HUDEP-2 (cell line): Measurements from ENCODE around the gene PCCA.
"Not testable (repeated sequence)": the region's sequence is repeated elsewhere in the genome, so short reads cannot be mapped to it uniquely, and the experiment has no call there.

ENCODE experiments used
- DNase-seq, 76 experiments: peaks; one replicate each; lab custom pipeline; 2025; ENCODE audit not compliant: unreplicated experiment in 76 of 76; lab: John Stamatoyannopoulos, UW

The PCCA gene

DNA sequence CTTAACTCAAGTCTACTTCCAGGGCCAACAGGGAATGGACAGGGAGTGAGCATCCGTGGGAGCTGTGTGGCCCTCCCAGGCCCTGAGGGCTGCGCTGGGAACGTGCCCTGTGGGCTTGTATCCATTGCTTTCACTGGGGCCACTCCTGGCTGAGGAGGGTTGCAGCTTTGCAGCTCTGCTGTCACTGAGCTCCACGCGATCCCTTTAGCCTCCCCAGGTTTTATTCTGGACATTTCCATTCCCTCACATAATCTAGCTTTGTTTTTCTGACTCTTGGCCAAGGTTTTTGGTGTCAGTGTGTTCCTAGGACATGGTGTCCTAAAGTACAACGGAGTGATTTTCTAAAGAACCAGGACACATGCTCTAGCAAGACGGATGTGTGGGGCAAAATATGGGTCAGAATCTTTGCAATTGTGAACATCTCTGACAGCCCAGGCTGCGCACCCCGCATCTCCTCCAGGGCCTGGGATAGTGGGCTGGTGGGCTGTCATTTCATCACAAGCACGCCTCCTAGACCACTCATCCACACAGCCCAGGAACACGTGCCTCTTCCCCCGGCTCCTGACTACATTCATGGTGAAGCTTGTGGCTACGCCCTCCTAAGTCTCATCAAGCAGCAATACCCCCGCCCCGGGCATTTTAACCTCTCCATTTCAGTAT, 471.7 kb downstream of the PCCA start:
- DNase-seq, result no peak

DNA sequence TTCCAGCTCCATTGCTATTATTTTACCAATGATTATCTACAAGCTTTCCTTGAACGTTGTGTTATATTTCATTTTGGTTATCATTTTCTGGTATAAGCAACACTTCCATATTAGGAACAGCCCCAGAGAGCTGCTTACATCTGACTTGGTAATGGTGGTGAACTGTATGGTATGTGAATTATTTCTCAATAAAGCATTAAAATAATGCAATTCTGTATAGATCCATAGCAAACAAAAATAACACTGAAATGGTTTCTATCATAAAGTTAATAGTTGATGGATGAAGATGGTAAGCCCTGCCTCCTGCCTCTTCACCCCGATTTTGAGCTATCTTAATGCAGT, 472.2 kb downstream of the PCCA start:
- DNase-seq, result no peak

DNA sequence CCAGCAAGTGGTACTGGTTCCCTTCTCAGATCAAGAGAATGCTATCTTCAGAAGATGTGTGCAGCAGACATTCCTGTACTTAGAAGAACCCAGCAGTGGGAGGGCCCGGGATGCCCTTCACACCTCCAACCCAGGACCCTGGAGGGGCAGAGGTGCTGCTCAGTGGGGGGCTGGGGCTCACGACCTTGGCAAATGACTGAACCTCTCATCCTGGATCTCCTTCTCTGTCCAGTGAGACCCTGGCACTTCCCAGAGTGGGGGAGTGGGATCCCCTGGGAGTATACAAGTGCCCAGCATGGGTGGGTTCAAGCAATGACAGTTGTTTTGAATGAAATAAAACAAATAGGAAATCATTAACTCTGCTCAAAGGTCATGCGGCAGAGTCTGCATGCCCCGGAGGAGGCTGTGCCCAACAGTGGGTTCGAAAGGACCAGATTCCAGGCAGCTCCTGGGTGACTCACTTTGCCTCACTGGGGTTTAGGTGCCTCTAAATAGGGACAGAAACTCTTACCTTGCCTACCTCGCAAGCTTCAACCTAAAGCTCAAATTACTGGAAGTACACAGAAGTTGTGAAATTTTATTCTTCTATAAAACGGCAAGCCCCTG, 472.8 kb downstream of the PCCA start:
- no peak for DNase-seq

DNA sequence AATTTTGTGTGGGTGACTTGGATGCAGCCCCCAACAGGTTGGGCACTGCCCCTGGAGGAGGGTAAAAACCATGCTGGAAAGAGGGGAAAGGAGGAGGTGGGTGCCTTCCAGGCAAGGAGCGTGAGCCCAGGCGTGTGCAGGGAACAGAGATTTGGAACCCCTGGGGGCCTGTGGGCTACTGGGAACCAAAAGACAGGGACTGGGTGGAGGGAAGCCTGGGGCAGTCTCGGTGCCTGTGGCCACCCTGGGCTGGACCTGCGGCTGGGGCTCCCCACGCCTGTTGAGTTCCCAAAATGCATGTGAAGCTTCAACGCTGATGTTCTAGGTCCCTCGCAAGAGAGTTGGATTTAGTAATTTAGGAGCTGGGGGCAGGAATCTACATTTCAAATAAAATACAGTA, 474.9 kb downstream of the PCCA start:
- no peak for DNase-seq

DNA sequence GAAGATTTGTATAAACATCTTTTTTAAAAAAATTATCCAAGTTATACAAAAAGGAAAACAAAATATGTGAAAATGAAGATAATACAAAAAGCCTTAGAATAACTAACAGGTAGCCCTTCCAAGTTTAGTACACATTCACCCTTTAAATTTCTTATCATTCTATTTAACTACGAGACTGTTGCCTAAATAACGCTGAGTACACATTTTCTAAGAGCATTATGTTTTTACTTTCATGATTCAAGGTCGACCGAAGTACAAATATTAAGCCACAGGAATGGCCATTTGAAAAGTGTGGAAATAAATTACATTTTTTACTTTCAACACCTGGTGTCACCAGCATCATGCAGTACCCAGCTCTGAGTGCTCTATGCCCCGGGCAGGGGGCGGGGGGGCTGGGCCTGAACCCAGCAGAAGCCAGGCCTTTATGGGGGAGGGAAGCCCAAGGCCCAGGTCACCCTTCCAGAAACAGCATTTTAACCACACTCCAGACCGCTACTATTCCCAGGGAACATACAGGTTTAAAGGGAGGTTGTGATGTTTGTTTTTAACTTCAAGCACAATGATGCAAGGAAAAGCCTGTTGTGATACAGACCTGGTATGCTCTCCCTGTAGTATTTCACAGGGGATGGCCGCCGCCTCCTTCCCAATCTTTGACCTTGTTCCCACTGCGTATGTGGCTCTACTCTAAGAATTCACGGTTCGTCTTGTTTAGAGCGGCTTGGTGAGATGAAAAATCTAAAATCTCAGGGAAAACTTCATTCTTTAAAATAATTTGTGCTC, 475.7 kb downstream of the PCCA start:
- DNase-seq, result no peak

DNA sequence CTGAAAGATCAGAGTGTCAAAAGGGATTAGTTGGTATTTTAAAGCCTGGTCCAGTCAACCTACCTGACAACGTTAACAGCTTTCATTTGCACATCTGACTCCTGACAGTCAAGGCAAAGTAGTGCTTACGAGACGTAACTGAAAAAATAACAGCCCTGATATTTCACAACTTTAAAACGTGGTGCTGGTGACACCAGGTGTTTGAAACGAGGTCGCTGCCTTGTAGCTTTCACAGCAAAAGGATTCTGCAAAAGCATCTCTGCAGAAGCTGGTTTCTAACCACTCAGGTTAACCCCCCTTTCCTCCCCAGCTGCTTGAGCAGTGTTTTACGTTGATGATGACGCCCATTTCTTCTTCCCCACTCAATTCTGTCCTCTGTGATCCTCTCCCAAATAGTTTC, 476.4 kb downstream of the PCCA start:
- DNase-seq, result no peak

DNA sequence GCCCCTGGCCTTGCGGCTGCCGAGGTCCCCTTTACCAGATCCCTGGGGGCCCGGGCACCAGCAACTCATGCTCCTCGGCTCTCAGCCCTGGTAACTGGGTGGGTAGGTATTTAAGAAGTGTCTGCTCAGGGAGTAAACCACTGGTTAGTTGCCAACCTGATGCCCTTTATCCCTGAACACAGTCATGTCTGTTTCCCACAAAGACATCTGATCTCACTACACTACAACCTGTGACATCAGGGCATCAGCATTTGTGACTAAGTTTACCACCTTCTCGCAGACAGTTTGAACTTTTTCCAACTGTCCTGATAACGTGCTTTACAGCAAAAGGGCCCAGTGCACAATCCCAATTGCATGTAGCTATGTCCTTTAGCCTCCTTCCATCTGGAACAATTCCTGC, 477.6 kb downstream of the PCCA start:
- DNase-seq, result peak in 2 of 76 experiments; percentile 7 to 15

DNA sequence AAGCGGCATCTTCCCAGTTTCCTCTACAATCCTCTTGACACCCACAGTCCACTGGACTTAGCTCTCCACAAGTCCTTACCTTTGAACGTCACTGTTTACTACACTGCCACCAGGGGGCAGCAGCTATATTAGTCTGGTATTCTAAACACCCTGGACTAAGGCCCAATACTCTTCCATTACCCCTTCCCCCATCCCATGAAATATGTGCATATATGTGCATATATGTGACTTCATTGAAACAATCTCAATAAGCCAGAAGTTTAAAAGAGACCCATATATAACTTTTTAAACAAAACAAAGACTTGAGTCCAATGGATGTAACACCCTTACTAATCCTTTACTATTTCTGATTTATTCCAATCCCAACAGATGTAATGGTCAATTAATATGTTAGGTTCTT, 484.2 kb downstream of the PCCA start:
- peak in 65 of 76 experiments; percentile 1 to 73 (median 41) for DNase-seq

DNA sequence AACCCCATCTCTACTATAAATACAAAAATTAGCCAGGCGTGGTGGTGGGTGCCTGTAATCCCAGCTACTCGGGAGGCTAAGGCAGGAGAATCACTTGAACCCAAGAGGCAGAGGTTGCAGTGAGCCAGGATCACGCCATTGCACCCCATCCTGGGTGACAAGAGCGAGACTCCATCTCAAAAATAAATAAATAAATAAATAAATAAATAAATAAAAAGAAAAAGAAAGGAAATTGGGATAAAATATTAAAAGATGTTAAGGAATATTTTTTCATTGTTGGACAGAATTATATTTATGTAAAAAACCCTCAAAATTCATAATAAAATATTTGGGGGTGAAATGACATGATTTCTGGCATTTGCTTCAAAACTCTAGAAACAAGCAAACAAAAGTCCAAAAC, 488.3 kb downstream of the PCCA start:
- DNase-seq, result not testable (repeated sequence)
